Lung (tissue), 12 donors: ENCODE results near the gene ATP2B3. TPM values are rescaled to one million over a fixed set of nuclear protein-coding genes. Genes with fewer than 3 reads are reported as not detected.
A peak's percentile ranks its signal among the peaks of the same experiment; 100 is the strongest.

Source experiments
- ATAC-seq: fragments of 200-7000 bp; cut with Tn5 transposase; one replicate; pipeline ENCODE4 v1.9.1; 2020; ENCODE audit warnings: moderate number of reproducible peaks; ENCODE audit not compliant: insufficient read depth, low FRiP score
- DNase-seq, 3 donors: peaks; one replicate each; pipeline ENCODE4 v3.0.0-alpha.2; 2013 to 2017
- H3K27ac ChIP-seq, 2 donors: one replicate each; pipeline ENCODE4 v1.5.1; 2013; ENCODE audit warnings: mild to moderate bottlenecking in 2 of 2, moderate library complexity in 2 of 2, control low read depth in 1 of 2, inconsistent platforms in 1 of 2, low read depth in 1 of 2, low read length in 1 of 2
- H3K27me3 ChIP-seq, 3 donors: one replicate each; pipeline ENCODE4 v1.5.1; 2013; ENCODE audit warnings: low read length in 2 of 3; ENCODE audit not compliant: control insufficient read depth in 3 of 3, insufficient read depth in 3 of 3
- H3K36me3 ChIP-seq, 4 donors: one replicate each; pipeline ENCODE4 v1.5.1; 2013; ENCODE audit warnings: low read length in 4 of 4, mild to moderate bottlenecking in 1 of 4, moderate library complexity in 1 of 4; ENCODE audit not compliant: control insufficient read depth in 4 of 4, insufficient read depth in 4 of 4
- H3K4me1 ChIP-seq, 5 donors: one replicate each; pipeline ENCODE4 v1.5.1; 2013; ENCODE audit warnings: low read length in 5 of 5, mild to moderate bottlenecking in 2 of 5, moderate library complexity in 1 of 5; ENCODE audit not compliant: control insufficient read depth in 5 of 5, insufficient read depth in 5 of 5
- H3K4me3 ChIP-seq: one replicate; pipeline ENCODE4 v1.5.1; 2013; ENCODE audit warnings: mild to moderate bottlenecking, control low read depth, moderate library complexity
- H3K9ac ChIP-seq, 2 donors: one replicate each; pipeline ENCODE4 v1.5.1; 2013; ENCODE audit warnings: low read length in 2 of 2, control low read depth in 1 of 2; ENCODE audit not compliant: insufficient read depth in 1 of 2
- H3K9me3 ChIP-seq, 4 donors: one replicate each; pipeline ENCODE4 v1.5.1; 2013; ENCODE audit warnings: low read length in 3 of 4, mild to moderate bottlenecking in 1 of 4, moderate library complexity in 1 of 4; ENCODE audit not compliant: control insufficient read depth in 4 of 4, insufficient read depth in 3 of 4
- CTCF ChIP-seq: IDR thresholded peaks from 2 replicates; pipeline ENCODE4 v1.5.1; 2012; ENCODE audit warnings: mild to moderate bottlenecking; ENCODE audit errors: control extremely low read depth, extremely low read depth
- WGBS, 2 donors: extraction: QIAGEN DNeasy Blood & Tissue Kit; methylation state at CpG; one replicate each; pipeline ENCODE4 v1.1.7; 2013; 5-methylcytosine and 5-hydroxymethylcytosine counted together
- polyA plus RNA-seq, 2 donors: library from polyadenylated mRNA; stranded (reverse); fragments of 200-250 nt; gene quantifications; one replicate each; pipeline ENCODE4 v1.2.1, GENCODE V29; 2013
- total RNA-seq, 2 donors: library from RNA; depleted of rRNA in 1 of 2; stranded (reverse); fragments of >200 nt in 1 of 2; gene quantifications; one replicate each; pipeline ENCODE4 v1.2.1, GENCODE V29; 2014 to 2021
- donor health status: control.
- donor health status: control.
- donor health status: Bipolar disorder and iron deficiency.
- donor health status: healthy.
- donor health status: DM: yes; HTN: yes; CAD: no.

Gene ATP2B3
- total and polyA plus RNA-seq, 4 donors: 0.21 to 0.54 TPM; not detected in 2

- H3K9ac ChIP-seq: no peak overlapping the region
- ATAC-seq (no peak), DNase-seq (peak; percentile 52 to 67 (median 58))
- H3K4me1 ChIP-seq: peaks cover 0 to 62% (median 17%) of the 10 kb centered on the region in 5 donors
- 2 to 47% methylated on average over 7 to 11 of the region's 11 CpGs for WGBS, 2 donors
- no peaks in the 10 kb centered on the region for H3K9me3 ChIP-seq
- no peak for TF ChIP-seq CTCF
- peak overlapping the region in 1 of 2 donors; percentile 51 for H3K27ac ChIP-seq
- no peak overlapping the region for H3K4me3 ChIP-seq
- H3K36me3 ChIP-seq: no peaks in the 10 kb centered on the region
- no peaks in the 10 kb centered on the region for H3K27me3 ChIP-seq
Observed at GRCh38 chrX:153491918-153492317, 25.5 kb upstream of the ATP2B3 start.

- H3K9me3 ChIP-seq: no peaks in the 10 kb centered on the region
- no peaks in the 10 kb centered on the region for H3K27me3 ChIP-seq
- H3K4me3 ChIP-seq: no peak overlapping the region
- no peak overlapping the region for H3K27ac ChIP-seq
- no peaks in the 10 kb centered on the region for H3K36me3 ChIP-seq
- peaks cover 0 to 58% (median 13%) of the 10 kb centered on the region in 5 donors for H3K4me1 ChIP-seq
- 74 to 75% methylated on average over 11 to 12 of the region's 12 CpGs for WGBS, 2 donors
- DNase-seq (no peak), ATAC-seq (no peak)
- H3K9ac ChIP-seq: no peak overlapping the region
- TF ChIP-seq CTCF: no peak
Observed at GRCh38 chrX:153492543-153492942, 24.9 kb upstream of the ATP2B3 start.

DNA sequence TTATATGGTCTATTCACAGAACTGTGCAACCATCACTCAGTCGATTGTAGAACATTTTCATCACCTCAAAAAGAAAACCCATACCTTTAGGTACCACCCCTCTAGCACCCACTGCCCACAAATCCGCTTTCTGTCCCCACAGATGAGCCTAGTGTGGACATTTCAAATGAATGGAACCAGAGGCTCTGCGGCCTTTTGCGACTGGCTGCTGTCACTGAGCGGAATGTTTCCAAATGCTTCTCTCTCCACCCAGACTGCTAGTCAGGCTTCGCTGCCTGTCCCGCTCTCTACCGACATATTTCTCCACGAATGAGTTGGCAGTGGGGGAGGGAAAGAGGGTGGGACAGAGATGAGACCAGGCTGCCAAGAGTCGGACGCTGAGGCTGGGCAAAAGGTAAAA, 24.4 kb upstream of the ATP2B3 start:
- no peaks in the 10 kb centered on the region for H3K36me3 ChIP-seq
- ATAC-seq (no peak), DNase-seq (no peak)
- TF ChIP-seq CTCF: no peak
- H3K27ac ChIP-seq: no peak overlapping the region
- no peaks in the 10 kb centered on the region for H3K9me3 ChIP-seq
- no peak overlapping the region for H3K4me3 ChIP-seq
- H3K9ac ChIP-seq: no peak overlapping the region
- 81 to 89% methylated on average over 11 of the region's 11 CpGs for WGBS, 2 donors
- H3K4me1 ChIP-seq: peaks cover 0 to 53% (median 12%) of the 10 kb centered on the region in 5 donors
- no peaks in the 10 kb centered on the region for H3K27me3 ChIP-seq

DNA sequence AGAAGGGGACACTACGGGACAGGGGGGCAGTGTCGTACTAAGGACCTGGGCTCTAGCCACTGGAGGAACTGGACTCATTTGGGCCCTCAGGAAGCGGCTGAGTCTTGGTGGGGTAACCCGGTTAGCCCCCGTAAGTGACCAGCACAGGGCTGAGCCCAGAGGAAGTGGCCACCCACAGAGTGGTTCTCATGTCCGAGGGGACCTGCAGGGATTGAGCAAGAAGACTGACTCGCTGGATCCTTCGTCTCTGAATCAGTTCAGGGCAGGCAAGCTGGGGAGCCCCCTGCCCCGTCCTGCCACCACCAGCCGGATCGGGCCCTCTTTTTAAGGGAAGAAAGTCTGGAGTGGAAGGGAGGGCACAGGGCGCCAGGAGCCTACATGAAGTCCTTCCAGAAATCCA, 23.4 kb upstream of the ATP2B3 start:
- no peak overlapping the region for H3K9ac ChIP-seq
- TF ChIP-seq CTCF: no peak
- peaks cover 0 to 45% (median 11%) of the 10 kb centered on the region in 5 donors for H3K4me1 ChIP-seq
- H3K4me3 ChIP-seq: no peak overlapping the region
- ATAC-seq: no peak
- 62 to 72% methylated on average over 11 to 12 of the region's 12 CpGs for WGBS, 2 donors
- no peaks in the 10 kb centered on the region for H3K36me3 ChIP-seq
- peak in 2 of 3 donors; percentile 11 to 28 for DNase-seq
- H3K27ac ChIP-seq: peak overlapping the region in 1 of 2 donors; percentile 17
- H3K9me3 ChIP-seq: no peaks in the 10 kb centered on the region
- no peaks in the 10 kb centered on the region for H3K27me3 ChIP-seq
